Hepatocyte (in vitro differentiated cells): ENCODE results near the gene CCDC51. TPM values are rescaled to one million over a fixed set of nuclear protein-coding genes. Genes with fewer than 3 reads are reported as not detected.

Experiments used
- DNase-seq: peaks from one replicate; pipeline ENCODE4 v3.0.0-alpha.2; 2016; ENCODE audit warnings: low spot score
- H2AFZ ChIP-seq: fragments of 200-600 bp; sonication (generic); 2 replicates; pipeline ENCODE4 v1.6.0; 2016; ENCODE audit warnings: antibody characterized with exemption, mild to moderate bottlenecking
- H3K27ac ChIP-seq: fragments of 200-600 bp; sonication (generic); 2 replicates; pipeline ENCODE4 v1.5.1; 2016; ENCODE audit warnings: mild to moderate bottlenecking
- H3K27me3 ChIP-seq: fragments of 200-600 bp; sonication (generic); 2 replicates; pipeline ENCODE4 v1.6.1; 2016
- H3K36me3 ChIP-seq: fragments of 200-600 bp; sonication (generic); replicated peaks from 2 replicates; pipeline ENCODE4 v1.5.1; 2016; ENCODE audit warnings: low read depth; ENCODE audit not compliant: insufficient read depth
- H3K4me1 ChIP-seq: fragments of 200-600 bp; sonication (generic); 2 replicates; pipeline ENCODE4 v1.5.1; 2016; ENCODE audit warnings: mild to moderate bottlenecking, moderate library complexity; ENCODE audit not compliant: insufficient read depth
- H3K4me2 ChIP-seq: fragments of 200-600 bp; sonication (generic); 2 replicates; pipeline ENCODE4 v1.6.0; 2016
- H3K4me3 ChIP-seq: fragments of 200-600 bp; sonication (generic); 2 replicates; pipeline ENCODE4 v1.5.1; 2016; ENCODE audit warnings: mild to moderate bottlenecking
- H3K79me2 ChIP-seq: fragments of 200-600 bp; sonication (generic); 2 replicates; pipeline ENCODE4 v1.6.0; 2017; ENCODE audit warnings: mild to moderate bottlenecking
- H3K9me2 ChIP-seq: fragments of 200-600 bp; sonication (generic); replicated peaks from 2 replicates; pipeline ENCODE4 v1.6.0; 2017; ENCODE audit warnings: mild to moderate bottlenecking; ENCODE audit not compliant: insufficient read depth
- H3K9me3 ChIP-seq: fragments of 200-600 bp; sonication (generic); 2 replicates; pipeline ENCODE4 v1.5.1; 2016; ENCODE audit warnings: low read depth, mild to moderate bottlenecking
- H4K20me1 ChIP-seq: fragments of 200-600 bp; sonication (generic); 2 replicates; pipeline ENCODE4 v1.6.0; 2016; ENCODE audit warnings: mild to moderate bottlenecking; ENCODE audit not compliant: insufficient read depth, poor library complexity, severe bottlenecking
- EZH2 ChIP-seq: fragments of 200-600 bp; sonication (generic); IDR thresholded peaks from 2 replicates; pipeline ENCODE4 v1.6.1; 2016; ENCODE audit warnings: antibody characterized with exemption, mild to moderate bottlenecking, borderline replicate concordance
- EZH2phosphoT487 ChIP-seq: fragments of 200-600 bp; sonication (generic); IDR thresholded peaks from one replicate; pipeline ENCODE4 v1.6.1; 2018; ENCODE audit warnings: antibody characterized with exemption, mild to moderate bottlenecking, low read depth, moderate library complexity; ENCODE audit not compliant: unreplicated experiment, severe bottlenecking
- WGBS: methylation state at CpG from one replicate; pipeline ENCODE4 v1.1.6; 2016; ENCODE audit warnings: low lambda C conversion rate; ENCODE audit errors: missing lambda C conversion rate; 5-methylcytosine and 5-hydroxymethylcytosine counted together
- polyA plus RNA-seq: library from polyadenylated mRNA; unstranded; fragments of >200 nt; fragmentation: Nextera tagmentation; extraction: Ambion mirVana; gene quantifications from 2 replicates; pipeline ENCODE4 v1.2.1, GENCODE V29; 2016
- total RNA-seq: library from RNA; depleted of rRNA; stranded (reverse); fragments of >200 nt; gene quantifications from 2 replicates; pipeline ENCODE4 v1.2.3, GENCODE V29; 2014
- TF ChIP-seq, protein P1 (sequence below): fragments of 200-600 bp; sonication (generic); IDR thresholded peaks from 2 replicates; pipeline ENCODE4 v1.5.1; 2016; ENCODE audit warnings: antibody characterized with exemption, mild to moderate bottlenecking; ENCODE audit not compliant: poor library complexity

The CCDC51 gene
- total and polyA plus RNA-seq, 2 experiments from 2014 or later, result 30.4 to 30.8 TPM

DNA sequence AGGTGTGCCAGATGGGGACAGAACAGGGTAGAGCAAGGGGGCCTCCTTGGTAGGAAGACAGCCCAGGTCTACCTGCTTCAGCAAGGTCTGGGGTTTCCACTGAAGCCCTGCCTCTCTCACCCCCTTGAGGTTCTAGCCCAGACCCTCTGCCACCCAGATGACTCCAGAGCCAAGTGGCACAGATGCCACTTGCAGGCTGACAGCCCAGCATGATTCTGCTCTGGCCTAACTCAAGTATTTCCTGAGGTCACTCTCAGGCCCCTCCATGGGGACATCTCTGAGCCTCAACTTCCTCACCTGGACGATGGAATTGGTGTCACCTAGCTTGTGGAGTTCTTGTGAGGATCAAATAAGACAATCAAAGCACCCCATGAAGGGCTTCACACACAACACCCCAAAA, 33.9 kb downstream of the CCDC51 start:
- WGBS, result 100% methylated on average over 1 of the region's 1 CpG
- Histone ChIP-seq H3K27ac (no peak overlapping the region), H3K9me3 (no peaks in the 10 kb centered on the region), H3K79me2 (no peaks in the 10 kb centered on the region), H3K4me1 (no peaks in the 10 kb centered on the region), H3K4me2 (no peak overlapping the region), H3K9me2 (no peaks in the 10 kb centered on the region), H2AFZ (no peak overlapping the region), H3K27me3 (no peaks in the 10 kb centered on the region), H4K20me1 (no peaks in the 10 kb centered on the region), H3K4me3 (no peak overlapping the region), H3K36me3 (no peaks in the 10 kb centered on the region)
- no peak for DNase-seq
- TF ChIP-seq EZH2phosphoT487 (no peak), EZH2 (no peak)
- TF ChIP-seq, protein P1, sequence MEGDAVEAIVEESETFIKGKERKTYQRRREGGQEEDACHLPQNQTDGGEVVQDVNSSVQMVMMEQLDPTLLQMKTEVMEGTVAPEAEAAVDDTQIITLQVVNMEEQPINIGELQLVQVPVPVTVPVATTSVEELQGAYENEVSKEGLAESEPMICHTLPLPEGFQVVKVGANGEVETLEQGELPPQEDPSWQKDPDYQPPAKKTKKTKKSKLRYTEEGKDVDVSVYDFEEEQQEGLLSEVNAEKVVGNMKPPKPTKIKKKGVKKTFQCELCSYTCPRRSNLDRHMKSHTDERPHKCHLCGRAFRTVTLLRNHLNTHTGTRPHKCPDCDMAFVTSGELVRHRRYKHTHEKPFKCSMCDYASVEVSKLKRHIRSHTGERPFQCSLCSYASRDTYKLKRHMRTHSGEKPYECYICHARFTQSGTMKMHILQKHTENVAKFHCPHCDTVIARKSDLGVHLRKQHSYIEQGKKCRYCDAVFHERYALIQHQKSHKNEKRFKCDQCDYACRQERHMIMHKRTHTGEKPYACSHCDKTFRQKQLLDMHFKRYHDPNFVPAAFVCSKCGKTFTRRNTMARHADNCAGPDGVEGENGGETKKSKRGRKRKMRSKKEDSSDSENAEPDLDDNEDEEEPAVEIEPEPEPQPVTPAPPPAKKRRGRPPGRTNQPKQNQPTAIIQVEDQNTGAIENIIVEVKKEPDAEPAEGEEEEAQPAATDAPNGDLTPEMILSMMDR, result no peak

DNA sequence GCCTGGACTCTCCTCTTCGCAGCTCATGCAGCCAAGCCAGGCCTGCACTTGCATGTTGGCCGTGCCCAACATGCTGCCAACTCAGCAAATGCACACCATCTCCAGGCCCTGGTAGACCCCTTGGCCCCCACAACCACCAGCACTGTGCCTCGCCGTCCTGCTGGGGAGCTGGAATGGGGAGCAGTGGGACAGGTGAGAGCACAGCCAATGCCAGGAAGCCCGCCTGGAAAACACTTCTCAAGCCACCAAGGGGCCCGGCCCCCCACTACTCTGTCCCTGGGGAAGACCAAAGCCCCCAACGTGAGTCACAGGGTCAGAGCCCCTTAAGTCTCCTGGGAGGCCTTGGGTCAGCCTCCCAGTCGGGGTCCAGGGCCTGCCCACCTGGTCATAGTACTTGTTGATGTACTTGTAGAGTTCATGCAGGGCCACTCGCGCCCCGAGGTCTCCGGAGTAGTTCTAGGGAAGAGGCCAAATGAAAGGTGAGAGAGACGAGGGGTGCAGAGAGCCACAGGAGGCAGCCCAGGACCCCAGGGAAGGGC, 34.5 kb downstream of the CCDC51 start:
- Histone ChIP-seq H3K4me2 (no peak overlapping the region), H3K4me3 (no peak overlapping the region), H3K27me3 (no peaks in the 10 kb centered on the region), H2AFZ (no peak overlapping the region), H3K9me2 (no peaks in the 10 kb centered on the region), H3K27ac (no peak overlapping the region), H3K4me1 (no peaks in the 10 kb centered on the region), H3K79me2 (no peaks in the 10 kb centered on the region), H3K9me3 (no peaks in the 10 kb centered on the region), H4K20me1 (no peaks in the 10 kb centered on the region), H3K36me3 (no peaks in the 10 kb centered on the region)
- 96% methylated on average over 13 of the region's 13 CpGs for WGBS
- TF ChIP-seq, protein P1, result no peak
- TF ChIP-seq EZH2phosphoT487 (no peak), EZH2 (no peak)
- no peak for DNase-seq

DNA sequence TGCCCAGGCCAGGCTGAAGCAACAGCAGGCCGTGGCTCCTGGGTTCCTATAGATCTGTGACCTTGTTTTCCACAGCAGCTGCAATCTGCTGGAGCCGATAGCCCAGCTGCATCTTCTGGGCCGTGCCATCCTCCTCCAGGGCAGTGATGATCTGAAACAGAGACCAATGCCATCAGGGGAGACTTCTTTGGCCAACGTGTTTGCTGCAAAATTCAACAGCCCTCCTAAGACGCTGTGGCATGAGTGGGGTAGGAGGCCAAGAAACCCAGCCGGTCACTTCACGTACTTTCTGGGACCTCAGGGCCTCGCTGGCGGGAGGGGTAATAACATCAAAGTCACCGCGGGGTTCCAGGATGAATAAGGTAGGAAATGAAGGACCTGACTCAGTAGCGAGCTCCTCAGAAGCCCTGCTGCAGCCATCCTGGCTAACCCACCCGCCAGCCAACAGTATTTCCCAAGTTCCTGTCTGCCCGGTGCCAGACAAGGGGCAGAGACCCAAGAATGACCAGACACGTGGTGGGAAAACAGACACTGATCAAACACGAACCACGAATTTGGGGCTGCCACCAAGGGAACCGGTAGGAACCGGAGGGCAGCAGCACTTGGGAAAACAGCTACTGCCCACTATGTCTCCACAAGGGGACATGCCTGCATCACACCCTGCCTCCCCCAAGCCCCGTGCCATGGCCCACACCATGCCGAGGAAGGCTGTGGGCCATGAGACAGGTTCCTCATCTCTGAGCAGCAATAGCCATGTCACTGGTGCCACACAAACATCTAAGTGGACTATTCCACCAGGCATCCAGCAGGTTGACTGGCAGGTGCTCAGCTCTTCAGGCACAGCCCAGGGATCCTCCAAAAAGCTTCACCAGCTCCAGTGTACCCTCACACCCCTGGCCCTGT, 35.2 kb downstream of the CCDC51 start:
- no peak for DNase-seq
- H4K20me1 ChIP-seq, result no peaks in the 10 kb centered on the region
- no peak overlapping the region for H3K4me3 ChIP-seq
- no peaks in the 10 kb centered on the region for H3K27me3 ChIP-seq
- no peaks in the 10 kb centered on the region for H3K9me3 ChIP-seq
- no peaks in the 10 kb centered on the region for H3K4me1 ChIP-seq
- no peaks in the 10 kb centered on the region for H3K36me3 ChIP-seq
- WGBS, result 96% methylated on average over 21 of the region's 21 CpGs
- H2AFZ ChIP-seq, result no peak overlapping the region
- TF ChIP-seq EZH2phosphoT487 (no peak), EZH2 (no peak)
- TF ChIP-seq, protein P1, result no peak
- no peaks in the 10 kb centered on the region for H3K79me2 ChIP-seq
- H3K9me2 ChIP-seq, result no peaks in the 10 kb centered on the region
- no peak overlapping the region for H3K27ac ChIP-seq
- H3K4me2 ChIP-seq, result no peak overlapping the region
